Type B pancreatic cell (in vitro differentiated cells): ENCODE measurements around the gene LARP6. TPM values are rescaled to one million over a fixed set of nuclear protein-coding genes. Genes with fewer than 3 reads are reported as not detected.
"Not testable (repeated sequence)": the region's sequence is repeated elsewhere in the genome, so short reads cannot be mapped to it uniquely, and the experiment has no call there.

Source experiments
- DNase-seq: peaks from one replicate; pipeline ENCODE4 v3.0.0; 2021; ENCODE audit warnings: mixed read lengths; ENCODE audit not compliant: unreplicated experiment; ENCODE audit errors: extremely low spot score
- H3K27ac Mint-ChIP-seq: 2 replicates; pipeline ENCODE4 v1.8.0; 2021; ENCODE audit warnings: mild to moderate bottlenecking, mixed read lengths
- H3K27me3 Mint-ChIP-seq: 2 replicates; pipeline ENCODE4 v1.8.0; 2021; ENCODE audit warnings: mixed read lengths
- H3K36me3 Mint-ChIP-seq: 2 replicates; pipeline ENCODE4 v1.8.0; 2021; ENCODE audit warnings: mixed read lengths
- H3K4me1 Mint-ChIP-seq: one replicate; pipeline ENCODE4 v1.8.0; 2021; ENCODE audit warnings: mixed read lengths; ENCODE audit not compliant: unreplicated experiment
- H3K4me3 Mint-ChIP-seq: 2 replicates; pipeline ENCODE4 v1.8.0; 2021; ENCODE audit warnings: mild to moderate bottlenecking, mixed read lengths
- H3K9me3 Mint-ChIP-seq: 2 replicates; pipeline ENCODE4 v1.8.0; 2021; ENCODE audit warnings: mixed read lengths
- CTCF ChIP-seq: fragments of 200-600 bp; sonication (generic); conservative IDR thresholded peaks from 2 replicates; pipeline ENCODE4 v1.5.0; 2021; ENCODE audit warnings: antibody characterized with exemption, mild to moderate bottlenecking
- total RNA-seq: library from RNA; stranded (reverse); gene quantifications from 2 replicates; pipeline ENCODE4 v1.2.1, GENCODE V29; 2021; ENCODE audit warnings: low replicate concordance

LARP6 gene
- total RNA-seq, 1 donor from 2014 or later = 15.7 TPM

GRCh38 chr15:70825841-70826240, 28.1 kb downstream of the LARP6 start:
- Mint-ChIP-seq H3K9me3 (peaks cover 4% of the 10 kb centered on the region), H3K27me3 (no peaks in the 10 kb centered on the region), H3K4me1 (peaks cover 22% of the 10 kb centered on the region), H3K27ac (no peak overlapping the region), H3K4me3 (no peak overlapping the region), H3K36me3 (no peaks in the 10 kb centered on the region)
- DNase-seq = no peak
- TF ChIP-seq CTCF = no peak

DNA sequence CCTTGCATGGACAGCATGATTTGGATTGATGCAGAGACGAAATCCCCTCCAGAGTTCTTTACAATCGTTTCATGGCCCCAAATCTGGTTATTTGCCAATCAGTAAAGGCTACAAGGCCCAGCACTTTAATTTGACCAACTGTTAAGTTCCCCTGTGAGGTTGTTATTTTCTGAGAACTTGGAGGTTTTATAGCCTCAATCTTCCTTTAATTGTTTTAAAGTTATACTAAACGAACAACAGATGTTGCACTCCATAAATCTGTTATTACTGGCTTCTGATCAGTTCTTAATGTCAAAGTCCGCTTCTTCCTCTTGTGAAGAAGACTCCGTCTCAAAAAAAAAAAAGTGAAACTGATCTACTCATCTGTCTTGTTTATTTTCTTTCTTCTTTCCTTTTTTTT, 30.8 kb downstream of the LARP6 start:
- Mint-ChIP-seq H3K27ac (no peak overlapping the region), H3K4me3 (no peak overlapping the region), H3K4me1 (peaks cover 22% of the 10 kb centered on the region), H3K27me3 (no peaks in the 10 kb centered on the region), H3K36me3 (no peaks in the 10 kb centered on the region), H3K9me3 (peaks cover 4% of the 10 kb centered on the region)
- no peak for TF ChIP-seq CTCF
- no peak for DNase-seq

DNA sequence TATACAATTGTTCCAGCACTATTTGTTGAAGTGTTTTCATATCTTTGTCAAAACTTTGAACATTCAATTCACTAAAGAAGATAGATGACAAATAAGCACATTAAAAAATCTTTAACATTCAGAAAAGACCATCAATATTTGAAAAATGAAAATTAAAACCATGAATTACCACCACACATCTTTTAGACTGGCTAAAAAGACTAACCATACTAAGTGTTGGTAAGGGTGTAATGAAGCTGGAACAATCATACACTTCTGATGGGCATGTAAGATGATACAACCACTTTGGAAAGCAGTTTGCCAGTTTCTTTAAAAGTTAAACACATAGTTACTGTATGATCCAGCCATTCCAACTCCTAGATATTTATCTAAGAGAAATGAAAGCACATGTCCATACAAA, 33.7 kb downstream of the LARP6 start:
- Mint-ChIP-seq H3K27ac (no peak overlapping the region), H3K9me3 (peaks cover 2% of the 10 kb centered on the region), H3K36me3 (no peaks in the 10 kb centered on the region), H3K4me3 (no peak overlapping the region), H3K27me3 (no peaks in the 10 kb centered on the region), H3K4me1 (peaks cover 12% of the 10 kb centered on the region)
- no peak for DNase-seq
- TF ChIP-seq CTCF = no peak

GRCh38 chr15:70818580-70818979, 35.4 kb downstream of the LARP6 start:
- Mint-ChIP-seq H3K27me3 (no peaks in the 10 kb centered on the region), H3K27ac (no peak overlapping the region), H3K36me3 (no peaks in the 10 kb centered on the region), H3K9me3 (no peaks in the 10 kb centered on the region), H3K4me3 (no peak overlapping the region), H3K4me1 (peaks cover 7% of the 10 kb centered on the region)
- no peak for TF ChIP-seq CTCF
- no peak for DNase-seq

DNA sequence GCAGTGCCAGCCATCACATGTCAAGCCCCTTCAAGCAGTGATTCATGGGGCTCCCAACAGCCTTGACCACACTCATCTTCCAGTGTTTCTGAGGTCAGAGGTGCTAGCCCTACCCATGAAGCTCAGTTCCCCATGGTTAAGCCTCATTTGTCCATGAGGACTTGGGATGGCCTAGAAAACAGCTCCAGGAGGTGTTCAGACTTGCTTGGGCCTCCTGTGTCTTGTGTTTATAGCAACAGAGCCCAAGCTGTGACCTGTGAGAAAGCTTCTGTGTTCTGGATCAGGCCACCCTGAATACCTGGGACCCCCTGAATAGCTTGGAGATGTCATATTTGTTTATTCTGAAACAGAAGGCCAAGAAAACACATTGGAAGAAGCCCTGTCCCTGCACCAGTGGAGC, 36.7 kb downstream of the LARP6 start:
- no peak overlapping the region for H3K4me3 Mint-ChIP-seq
- H3K4me1 Mint-ChIP-seq = peaks cover under 1% of the 10 kb centered on the region
- TF ChIP-seq CTCF = no peak
- H3K27ac Mint-ChIP-seq = no peak overlapping the region
- no peak for DNase-seq
- H3K9me3 Mint-ChIP-seq = no peaks in the 10 kb centered on the region
- H3K36me3 Mint-ChIP-seq = no peaks in the 10 kb centered on the region
- H3K27me3 Mint-ChIP-seq = no peaks in the 10 kb centered on the region

DNA sequence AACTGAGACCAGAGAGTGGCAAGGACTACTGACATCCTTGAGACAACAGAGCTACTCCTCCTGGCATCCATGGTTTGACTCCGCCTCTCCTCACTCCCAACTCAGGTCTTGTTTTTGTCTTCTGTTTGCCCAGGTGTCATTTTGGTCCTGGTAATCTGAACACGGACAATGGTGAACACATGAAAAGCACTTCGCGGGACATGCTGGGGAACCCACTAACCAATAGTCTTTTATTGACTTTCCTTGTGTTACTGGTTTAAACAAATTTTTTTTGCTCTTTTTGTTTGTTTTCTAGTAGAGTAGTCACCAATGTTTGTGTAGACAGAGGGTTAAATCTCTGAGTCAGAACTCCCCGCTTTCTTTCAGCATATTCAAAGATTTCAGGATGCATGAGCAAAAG, 38.4 kb downstream of the LARP6 start:
- H3K27me3 Mint-ChIP-seq = peaks cover 3% of the 10 kb centered on the region
- peaks cover 5% of the 10 kb centered on the region for H3K4me1 Mint-ChIP-seq
- no peaks in the 10 kb centered on the region for H3K9me3 Mint-ChIP-seq
- DNase-seq = no peak
- H3K4me3 Mint-ChIP-seq = no peak overlapping the region
- H3K36me3 Mint-ChIP-seq = no peaks in the 10 kb centered on the region
- no peak overlapping the region for H3K27ac Mint-ChIP-seq
- TF ChIP-seq CTCF = no peak

DNA sequence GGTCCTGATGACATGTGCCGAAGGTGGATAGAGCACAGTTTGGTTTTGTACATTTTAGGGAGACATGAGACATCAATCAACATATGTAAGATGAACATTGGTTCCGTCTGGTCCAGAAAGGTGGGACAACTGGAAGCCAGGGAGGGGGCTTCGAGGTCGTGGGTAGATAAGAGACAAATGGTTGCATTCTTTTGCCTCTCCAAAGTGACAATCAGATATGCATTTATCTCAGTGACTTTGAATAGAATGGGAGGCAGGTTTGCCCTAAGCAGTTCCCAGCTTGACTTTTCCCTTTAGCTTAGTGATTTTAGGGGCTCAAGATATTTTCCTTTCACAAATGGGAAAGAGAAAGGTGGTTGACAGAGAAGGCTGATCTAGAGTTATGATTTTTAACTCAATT, 38.9 kb downstream of the LARP6 start:
- not testable (repeated sequence) for H3K9me3 Mint-ChIP-seq, DNase-seq, H3K4me1 Mint-ChIP-seq, H3K27me3 Mint-ChIP-seq, H3K4me3 Mint-ChIP-seq, H3K36me3 Mint-ChIP-seq, H3K27ac Mint-ChIP-seq
